ENCODE measurements around the gene CHPT1.
"Not testable (repeated sequence)": the region's sequence is repeated elsewhere in the genome, so short reads cannot be mapped to it uniquely, and the experiment has no call there.

CHPT1 gene

GRCh38 chr12:101680647-101681046, 16.8 kb upstream of the CHPT1 start:
- no peak for DNase-seq (ENCODE audit: low spot score)
- Histone ChIP-seq H2AFZ (ENCODE audit: low read length) (no peak overlapping the region), H3K27ac (replicated peaks; ENCODE audit: low read length) (no peak overlapping the region), H3K14ac (ENCODE audit: low read length) (no peak overlapping the region), H2AK5ac (ENCODE audit: low read depth, low read length) (no peak overlapping the region), H3K4ac (ENCODE audit: low read length) (no peak overlapping the region), H4K8ac (ENCODE audit: low read depth, low read length) (no peak overlapping the region), H3K9me3 (replicated peaks in 1 of 2; ENCODE audit: control insufficient read depth in 2 of 2, insufficient read depth in 1 of 2, low read depth in 1 of 2, low read length in 2 of 2) (no peaks in the 10 kb centered on the region), H2BK5ac (ENCODE audit: low read length) (no peak overlapping the region), H3K23ac (ENCODE audit: low read depth, low read length, poor library complexity) (no peak overlapping the region), H4K91ac (ENCODE audit: low read depth, low read length, poor library complexity) (no peak overlapping the region), H2BK120ac (ENCODE audit: low read depth, low read length) (no peak overlapping the region), H2BK15ac (ENCODE audit: low read length) (no peak overlapping the region), H3K4me3 (ENCODE audit: low read length in 2 of 2) (no peak overlapping the region), H2BK12ac (ENCODE audit: low read length) (no peak overlapping the region), H3K27me3 (ENCODE audit: control insufficient read depth in 3 of 3, insufficient read depth in 3 of 3, low read depth in 1 of 3, low read length in 3 of 3) (no peaks in the 10 kb centered on the region), H3K4me2 (ENCODE audit: insufficient read depth, low read length, poor library complexity, severe bottlenecking) (no peak overlapping the region), H3K79me1 (ENCODE audit: low read depth, low read length) (no peaks in the 10 kb centered on the region), H3K4me1 (ENCODE audit: control insufficient read depth in 2 of 2, insufficient read depth in 1 of 2, low read depth in 1 of 2, low read length in 2 of 2) (no peaks in the 10 kb centered on the region), H3K9ac (ENCODE audit: low read depth, low read length, poor library complexity) (no peak overlapping the region), H3K18ac (ENCODE audit: low read length) (no peak overlapping the region), H3K36me3 (replicated peaks in 1 of 2; ENCODE audit: control insufficient read depth in 2 of 2, insufficient read depth in 2 of 2, low read length in 2 of 2) (no peaks in the 10 kb centered on the region)

- H2BK15ac ChIP-seq (ENCODE audit: low read length); H2AFZ ChIP-seq (ENCODE audit: low read length); H3K79me1 ChIP-seq (ENCODE audit: low read depth, low read length); H3K18ac ChIP-seq (ENCODE audit: low read length); H2BK5ac ChIP-seq (ENCODE audit: low read length); H2BK120ac ChIP-seq (ENCODE audit: low read depth, low read length); H3K9ac ChIP-seq (ENCODE audit: low read depth, low read length, poor library complexity); H2BK12ac ChIP-seq (ENCODE audit: low read length); H3K4me2 ChIP-seq (ENCODE audit: insufficient read depth, low read length, poor library complexity, severe bottlenecking); H3K14ac ChIP-seq (ENCODE audit: low read length); H4K91ac ChIP-seq (ENCODE audit: low read depth, low read length, poor library complexity); H3K9me3 ChIP-seq (replicated peaks in 1 of 2; ENCODE audit: control insufficient read depth in 2 of 2, insufficient read depth in 1 of 2, low read depth in 1 of 2, low read length in 2 of 2); H2AK5ac ChIP-seq (ENCODE audit: low read depth, low read length); H3K36me3 ChIP-seq (replicated peaks in 1 of 2; ENCODE audit: control insufficient read depth in 2 of 2, insufficient read depth in 2 of 2, low read length in 2 of 2); H3K23ac ChIP-seq (ENCODE audit: low read depth, low read length, poor library complexity); H3K27me3 ChIP-seq (ENCODE audit: control insufficient read depth in 3 of 3, insufficient read depth in 3 of 3, low read depth in 1 of 3, low read length in 3 of 3); DNase-seq (ENCODE audit: low spot score); H3K4me3 ChIP-seq (ENCODE audit: low read length in 2 of 2); H3K4me1 ChIP-seq (ENCODE audit: control insufficient read depth in 2 of 2, insufficient read depth in 1 of 2, low read depth in 1 of 2, low read length in 2 of 2); H4K8ac ChIP-seq (ENCODE audit: low read depth, low read length); H3K27ac ChIP-seq (replicated peaks; ENCODE audit: low read length); H3K4ac ChIP-seq (ENCODE audit: low read length): not testable (repeated sequence)
- WGBS, 2 donors (ENCODE audit: extremely low coverage in 2 of 2, insufficient read length in 2 of 2, insufficient replicate concordance in 1 of 2): no CpG with 5 or more reads among the region's 6 CpGs
Measured at GRCh38 chr12:101681627-101682026, 15.8 kb upstream of the CHPT1 start.

- no CpG with 5 or more reads among the region's 1 CpG for WGBS, 2 donors (ENCODE audit: extremely low coverage in 2 of 2, insufficient read length in 2 of 2, insufficient replicate concordance in 1 of 2)
- no peak overlapping the region for H2BK15ac ChIP-seq (ENCODE audit: low read length)
- H2BK12ac ChIP-seq (ENCODE audit: low read length): no peak overlapping the region
- H3K18ac ChIP-seq (ENCODE audit: low read length): no peak overlapping the region
- no peak for DNase-seq (ENCODE audit: low spot score)
- no peak overlapping the region for H3K9ac ChIP-seq (ENCODE audit: low read depth, low read length, poor library complexity)
- H3K79me1 ChIP-seq (ENCODE audit: low read depth, low read length): no peaks in the 10 kb centered on the region
- no peak overlapping the region for H3K23ac ChIP-seq (ENCODE audit: low read depth, low read length, poor library complexity)
- no peak overlapping the region for H3K27ac ChIP-seq (replicated peaks; ENCODE audit: low read length)
- no peak overlapping the region for H3K14ac ChIP-seq (ENCODE audit: low read length)
- H2AFZ ChIP-seq (ENCODE audit: low read length): no peak overlapping the region
- H2BK5ac ChIP-seq (ENCODE audit: low read length): no peak overlapping the region
- H3K27me3 ChIP-seq (ENCODE audit: control insufficient read depth in 3 of 3, insufficient read depth in 3 of 3, low read depth in 1 of 3, low read length in 3 of 3): no peaks in the 10 kb centered on the region
- no peak overlapping the region for H3K4me2 ChIP-seq (ENCODE audit: insufficient read depth, low read length, poor library complexity, severe bottlenecking)
- no peaks in the 10 kb centered on the region for H3K36me3 ChIP-seq (replicated peaks in 1 of 2; ENCODE audit: control insufficient read depth in 2 of 2, insufficient read depth in 2 of 2, low read length in 2 of 2)
- H3K9me3 ChIP-seq (replicated peaks in 1 of 2; ENCODE audit: control insufficient read depth in 2 of 2, insufficient read depth in 1 of 2, low read depth in 1 of 2, low read length in 2 of 2): no peaks in the 10 kb centered on the region
- H3K4me1 ChIP-seq (ENCODE audit: control insufficient read depth in 2 of 2, insufficient read depth in 1 of 2, low read depth in 1 of 2, low read length in 2 of 2): no peaks in the 10 kb centered on the region
- H3K4ac ChIP-seq (ENCODE audit: low read length): no peak overlapping the region
- no peak overlapping the region for H2AK5ac ChIP-seq (ENCODE audit: low read depth, low read length)
- H3K4me3 ChIP-seq (ENCODE audit: low read length in 2 of 2): no peak overlapping the region
- no peak overlapping the region for H4K91ac ChIP-seq (ENCODE audit: low read depth, low read length, poor library complexity)
- H4K8ac ChIP-seq (ENCODE audit: low read depth, low read length): no peak overlapping the region
- H2BK120ac ChIP-seq (ENCODE audit: low read depth, low read length): no peak overlapping the region
Measured at GRCh38 chr12:101685092-101685491, 12.3 kb upstream of the CHPT1 start.

GRCh38 chr12:101686176-101686575, 11.3 kb upstream of the CHPT1 start:
- Histone ChIP-seq H3K27ac (replicated peaks; ENCODE audit: low read length) (no peak overlapping the region), H4K8ac (ENCODE audit: low read depth, low read length) (no peak overlapping the region), H3K4me1 (ENCODE audit: control insufficient read depth in 2 of 2, insufficient read depth in 1 of 2, low read depth in 1 of 2, low read length in 2 of 2) (no peaks in the 10 kb centered on the region), H3K4me3 (ENCODE audit: low read length in 2 of 2) (no peak overlapping the region), H3K36me3 (replicated peaks in 1 of 2; ENCODE audit: control insufficient read depth in 2 of 2, insufficient read depth in 2 of 2, low read length in 2 of 2) (no peaks in the 10 kb centered on the region), H3K23ac (ENCODE audit: low read depth, low read length, poor library complexity) (no peak overlapping the region), H2BK5ac (ENCODE audit: low read length) (no peak overlapping the region), H3K79me1 (ENCODE audit: low read depth, low read length) (no peaks in the 10 kb centered on the region), H2BK120ac (ENCODE audit: low read depth, low read length) (no peak overlapping the region), H3K14ac (ENCODE audit: low read length) (no peak overlapping the region), H3K18ac (ENCODE audit: low read length) (no peak overlapping the region), H3K4ac (ENCODE audit: low read length) (no peak overlapping the region), H2BK15ac (ENCODE audit: low read length) (no peak overlapping the region), H2AFZ (ENCODE audit: low read length) (no peak overlapping the region), H3K9me3 (replicated peaks in 1 of 2; ENCODE audit: control insufficient read depth in 2 of 2, insufficient read depth in 1 of 2, low read depth in 1 of 2, low read length in 2 of 2) (no peaks in the 10 kb centered on the region), H3K4me2 (ENCODE audit: insufficient read depth, low read length, poor library complexity, severe bottlenecking) (no peak overlapping the region), H2AK5ac (ENCODE audit: low read depth, low read length) (no peak overlapping the region), H3K9ac (ENCODE audit: low read depth, low read length, poor library complexity) (no peak overlapping the region), H4K91ac (ENCODE audit: low read depth, low read length, poor library complexity) (no peak overlapping the region), H2BK12ac (ENCODE audit: low read length) (no peak overlapping the region), H3K27me3 (ENCODE audit: control insufficient read depth in 3 of 3, insufficient read depth in 3 of 3, low read depth in 1 of 3, low read length in 3 of 3) (no peaks in the 10 kb centered on the region)
- no peak for DNase-seq (ENCODE audit: low spot score)
- no CpG with 5 or more reads among the region's 1 CpG for WGBS, 2 donors (ENCODE audit: extremely low coverage in 2 of 2, insufficient read length in 2 of 2, insufficient replicate concordance in 1 of 2)

All from neuronal stem cell (in vitro differentiated cells).